GM18868 (cell line): ENCODE measurements around the gene CDK17.
A peak's percentile ranks its signal among the peaks of the same experiment; 100 is the strongest.
"Not testable (repeated sequence)": the region's sequence is repeated elsewhere in the genome, so short reads cannot be mapped to it uniquely, and the experiment has no call there.

Source experiments
- ATAC-seq: cut with Tn5 transposase; IDR thresholded peaks from one replicate; pipeline ENCODE4 v1.9.1; 2021; ENCODE audit warnings: mild to moderate bottlenecking, moderate library complexity; ENCODE audit not compliant: unreplicated experiment

The CDK17 gene

DNA sequence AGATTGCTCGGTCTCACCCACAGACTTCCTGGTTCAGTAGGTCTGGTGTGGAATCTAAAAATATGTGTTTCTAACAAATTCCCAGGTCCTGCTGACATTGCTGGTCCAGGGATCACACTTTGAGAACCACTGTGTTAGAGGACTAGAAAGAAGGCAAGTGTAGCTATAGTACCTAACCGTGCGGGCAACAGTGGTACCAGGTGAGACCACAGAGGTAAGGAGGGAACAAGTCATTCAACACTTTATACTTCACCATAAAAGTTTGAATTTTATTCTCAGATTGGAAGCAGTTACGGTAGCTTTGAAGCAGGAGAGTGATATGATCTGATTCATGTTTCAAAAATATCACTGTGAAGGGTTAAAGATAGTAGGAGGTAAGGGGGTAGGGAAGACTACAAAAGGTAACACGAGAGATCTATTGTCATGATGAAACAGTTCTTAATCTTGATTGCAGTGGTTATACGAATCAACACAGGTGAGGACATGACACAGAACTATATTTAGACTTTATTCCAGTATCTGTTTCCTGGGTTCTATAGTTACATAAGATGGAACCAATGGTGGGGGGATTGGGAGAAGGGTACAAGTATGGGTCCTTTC, 73.5 kb downstream of the CDK17 start:
- ATAC-seq = no peak

DNA sequence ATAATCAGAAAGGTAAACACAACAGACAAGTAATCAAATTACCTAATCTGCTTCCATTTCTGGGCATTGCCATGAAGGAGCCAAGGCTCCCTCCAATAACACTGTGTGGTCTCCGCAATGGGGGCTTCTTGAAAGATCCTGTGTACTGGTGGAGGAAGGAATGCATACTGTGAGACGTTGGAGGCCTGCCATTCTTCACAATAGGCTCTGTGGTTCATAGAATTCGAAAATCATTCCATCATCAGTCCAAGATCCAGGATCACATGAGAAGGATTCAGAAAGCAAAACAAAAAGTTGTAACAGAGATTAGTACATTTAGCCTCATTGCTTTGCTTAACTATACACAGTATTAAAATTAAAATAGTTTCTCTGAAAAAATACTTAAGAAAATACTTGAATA, 76.3 kb downstream of the CDK17 start:
- no peak for ATAC-seq

DNA sequence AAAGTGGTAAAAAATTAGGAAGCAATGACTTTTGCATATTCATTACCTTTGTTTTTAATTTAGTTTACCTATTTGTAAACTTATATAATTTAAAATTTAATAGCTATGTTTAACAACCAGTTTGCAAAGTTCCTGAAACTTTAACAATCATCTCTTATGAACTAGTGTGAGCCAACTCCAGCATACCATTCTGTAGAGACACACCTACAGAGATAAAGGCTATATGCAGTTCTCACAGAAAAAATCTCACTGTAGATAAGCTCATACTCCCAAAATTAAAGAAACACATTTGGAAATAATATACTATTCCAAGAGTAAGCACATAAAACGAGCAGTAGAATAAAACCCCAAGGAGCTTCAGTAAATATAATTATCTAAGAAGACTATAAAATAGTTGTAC, 77.5 kb downstream of the CDK17 start:
- no peak for ATAC-seq

DNA sequence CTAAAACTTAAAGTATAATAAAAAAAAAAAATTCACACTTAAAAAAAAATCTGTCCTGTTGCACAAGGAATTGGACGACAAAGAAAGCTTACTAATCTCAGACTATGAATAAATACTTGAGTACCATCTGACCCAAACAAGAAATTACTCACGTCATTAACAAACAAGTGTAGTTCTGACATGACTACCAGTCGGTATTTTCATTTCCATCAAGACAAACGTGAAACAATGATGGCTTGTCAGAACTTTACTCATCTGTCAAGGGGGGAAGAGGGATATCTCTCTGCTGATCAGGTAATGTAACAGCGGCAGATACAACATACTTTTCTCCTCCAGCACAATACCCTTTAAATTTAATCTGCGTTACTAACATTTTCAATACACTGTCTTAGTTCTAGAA, 78.3 kb downstream of the CDK17 start:
- no peak for ATAC-seq

DNA sequence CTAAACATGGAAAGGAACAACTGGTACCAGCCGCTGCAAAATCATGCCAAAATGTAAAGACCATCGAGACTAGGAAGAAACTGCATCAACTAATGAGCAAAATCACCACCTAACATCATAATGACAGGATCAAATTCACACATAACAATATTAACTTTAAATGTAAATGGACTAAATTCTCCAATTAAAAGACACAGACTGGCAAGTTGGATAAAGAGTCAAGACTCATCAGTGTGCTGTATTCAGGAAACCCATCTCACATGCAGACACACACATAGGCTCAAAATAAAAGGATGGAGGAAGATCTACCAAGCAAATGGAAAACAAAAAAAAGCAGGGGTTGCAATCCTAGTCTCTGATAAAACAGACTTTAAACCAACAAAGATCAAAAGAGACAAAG, 82.4 kb downstream of the CDK17 start:
- not testable (repeated sequence) for ATAC-seq

DNA sequence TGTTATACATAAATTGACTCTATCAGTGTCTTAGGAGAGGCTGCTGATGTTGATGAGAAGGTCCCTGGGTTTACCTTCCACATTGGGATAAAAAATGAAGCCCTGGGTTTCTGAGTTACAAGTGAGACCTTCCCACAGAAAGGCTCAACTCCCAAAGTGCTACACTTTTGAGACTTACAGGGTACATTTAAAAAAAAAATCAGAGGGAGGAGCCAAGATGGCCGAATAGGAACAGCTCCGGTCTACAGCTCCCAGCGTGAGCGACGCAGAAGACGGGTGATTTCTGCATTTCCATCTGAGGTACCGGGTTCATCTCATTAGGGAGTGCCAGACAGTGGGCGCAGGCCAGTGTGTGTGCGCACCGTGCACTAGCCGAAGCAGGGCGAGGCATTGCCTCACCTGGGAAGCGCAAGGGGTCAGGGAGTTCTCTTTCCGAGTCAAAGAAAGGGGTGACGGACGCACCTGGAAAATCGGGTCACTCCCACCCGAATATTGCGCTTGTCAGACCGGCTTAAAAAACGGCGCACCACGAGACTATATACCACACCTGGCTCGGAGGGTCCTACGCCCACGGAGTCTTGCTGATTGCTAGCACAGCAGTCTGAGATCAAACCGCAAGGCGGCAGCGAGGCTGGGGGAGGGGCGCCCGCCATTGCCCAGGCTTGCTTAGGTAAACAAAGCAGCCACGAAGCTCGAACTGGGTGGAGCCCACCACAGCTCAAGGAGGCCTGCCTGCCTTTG, 84.3 kb downstream of the CDK17 start:
- peak; percentile 55 for ATAC-seq

DNA sequence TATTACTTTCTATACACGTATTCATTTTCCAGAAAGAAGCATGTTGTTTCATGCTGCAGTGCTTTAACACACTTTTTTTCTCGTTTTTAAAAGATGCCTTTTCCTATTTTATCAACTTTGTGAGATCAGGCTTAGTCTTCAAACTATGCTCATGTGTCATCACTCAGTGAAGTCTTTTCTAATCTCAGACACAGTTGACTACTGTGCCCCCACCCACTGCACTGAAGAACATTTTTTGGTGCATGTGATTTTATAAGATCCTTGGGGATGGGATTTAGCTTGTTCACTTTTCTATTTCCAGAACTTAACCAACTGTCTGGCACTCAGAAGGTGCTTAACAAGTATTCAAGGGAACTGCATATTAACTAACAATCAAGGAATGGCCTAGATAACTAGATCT, 85.5 kb downstream of the CDK17 start:
- ATAC-seq = no peak

DNA sequence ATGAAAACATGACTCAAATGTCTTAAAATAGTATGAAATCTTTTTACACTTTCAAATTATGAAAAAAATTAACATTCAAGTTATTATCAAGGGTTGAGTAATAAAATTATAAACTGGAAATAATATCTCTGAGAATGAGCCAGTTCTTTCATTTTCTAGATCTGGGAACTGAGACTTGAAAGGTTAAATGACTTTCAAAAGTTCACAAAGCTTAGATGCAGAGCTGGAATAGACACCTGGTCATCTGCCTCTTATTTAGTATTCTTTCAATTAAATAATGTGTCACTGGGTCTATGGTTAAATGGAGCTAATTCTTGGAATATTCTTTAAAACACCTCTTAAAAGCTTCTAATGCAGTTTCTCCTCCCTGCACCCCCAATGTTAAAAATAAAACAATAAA, 86.6 kb downstream of the CDK17 start:
- ATAC-seq = no peak

DNA sequence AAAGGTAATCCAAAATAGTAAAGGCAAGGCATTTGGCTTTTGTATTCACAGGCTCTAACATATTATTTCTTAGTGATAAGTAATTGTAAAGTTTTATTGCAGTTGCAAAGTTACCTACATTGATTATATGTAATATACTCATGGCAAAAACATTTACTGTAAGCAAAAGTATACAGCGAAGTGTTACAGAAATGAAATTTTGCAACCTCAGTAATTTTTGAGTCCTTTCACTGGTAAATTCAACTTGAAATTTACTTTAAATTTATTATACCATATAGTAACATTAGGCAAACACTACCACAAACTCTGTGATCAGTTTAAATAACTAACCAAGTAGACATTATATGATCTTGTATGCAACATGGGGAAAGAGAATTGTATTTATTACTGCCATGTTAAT, 89.0 kb downstream of the CDK17 start:
- ATAC-seq = no peak

DNA sequence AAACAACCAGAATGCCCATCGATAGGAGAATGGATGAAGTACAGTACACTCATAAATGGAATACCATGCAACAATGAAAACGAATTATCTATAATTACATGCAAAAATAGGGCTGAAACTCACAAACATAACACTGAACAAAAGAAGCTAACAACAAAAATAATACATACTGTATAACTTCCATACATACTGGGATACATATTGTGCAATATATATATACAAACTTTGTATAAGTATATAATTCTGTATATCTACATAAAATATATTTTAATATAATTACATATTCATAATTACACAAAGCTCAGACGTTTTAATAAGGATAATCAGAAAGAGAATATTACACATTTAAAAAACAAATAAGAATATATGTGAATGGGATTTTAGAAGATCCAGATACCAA, 90.2 kb downstream of the CDK17 start:
- no peak for ATAC-seq

DNA sequence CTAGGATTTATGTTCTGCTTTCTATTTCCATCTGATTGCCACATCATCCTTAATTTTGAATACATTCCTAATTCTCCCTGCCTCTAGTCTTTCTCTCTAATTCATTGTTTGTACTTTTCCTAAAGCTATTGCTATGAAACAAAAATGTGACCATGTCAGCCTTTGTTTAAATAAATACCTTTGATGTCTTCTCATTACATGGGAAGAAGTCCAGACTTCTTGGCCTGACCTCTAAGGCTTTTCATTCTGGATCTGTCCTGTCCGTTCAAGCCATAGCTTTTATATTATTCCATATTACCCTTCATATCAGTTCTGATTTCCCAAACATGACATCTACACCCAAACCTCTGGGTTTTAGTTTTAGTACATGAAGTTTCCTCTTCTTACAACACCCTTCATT, 91.4 kb downstream of the CDK17 start:
- no peak for ATAC-seq

DNA sequence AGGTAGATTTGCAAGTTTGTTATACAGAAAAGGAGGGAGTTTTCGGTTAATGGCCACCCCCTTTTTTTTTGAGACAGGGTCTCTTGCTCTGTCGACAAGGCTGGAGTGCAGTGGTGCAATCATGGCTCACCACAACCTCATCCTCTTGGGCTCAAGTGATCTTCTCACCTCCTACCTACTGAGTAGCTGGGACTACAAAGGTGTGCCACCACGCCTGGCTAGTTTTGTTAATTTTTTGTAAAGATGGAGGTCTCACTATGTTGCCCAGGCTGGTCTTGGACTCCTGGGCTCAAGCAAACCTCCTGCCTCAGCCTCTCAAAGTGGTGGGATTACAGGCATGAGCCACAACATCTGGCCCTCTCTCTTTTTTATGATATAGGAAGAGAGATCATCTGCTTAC, 94.6 kb downstream of the CDK17 start:
- no peak for ATAC-seq

DNA sequence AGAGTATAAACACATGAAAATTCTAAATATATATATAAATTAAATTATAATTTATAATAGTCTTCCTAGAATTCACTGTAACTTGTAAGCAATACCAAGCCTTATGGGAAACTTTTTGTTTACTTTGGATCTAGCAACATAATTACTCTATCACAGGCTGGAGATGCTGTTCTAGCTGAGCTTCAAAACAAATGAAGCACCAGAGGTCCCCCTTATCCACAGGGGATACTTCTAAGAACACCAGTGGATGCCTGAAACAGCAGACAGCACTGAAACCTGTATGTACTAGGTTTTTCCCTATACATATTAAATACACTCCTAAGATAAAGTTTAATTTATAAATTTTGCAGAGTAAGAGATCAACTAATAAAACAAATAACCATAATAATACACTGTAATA, 96.6 kb downstream of the CDK17 start:
- ATAC-seq = no peak

DNA sequence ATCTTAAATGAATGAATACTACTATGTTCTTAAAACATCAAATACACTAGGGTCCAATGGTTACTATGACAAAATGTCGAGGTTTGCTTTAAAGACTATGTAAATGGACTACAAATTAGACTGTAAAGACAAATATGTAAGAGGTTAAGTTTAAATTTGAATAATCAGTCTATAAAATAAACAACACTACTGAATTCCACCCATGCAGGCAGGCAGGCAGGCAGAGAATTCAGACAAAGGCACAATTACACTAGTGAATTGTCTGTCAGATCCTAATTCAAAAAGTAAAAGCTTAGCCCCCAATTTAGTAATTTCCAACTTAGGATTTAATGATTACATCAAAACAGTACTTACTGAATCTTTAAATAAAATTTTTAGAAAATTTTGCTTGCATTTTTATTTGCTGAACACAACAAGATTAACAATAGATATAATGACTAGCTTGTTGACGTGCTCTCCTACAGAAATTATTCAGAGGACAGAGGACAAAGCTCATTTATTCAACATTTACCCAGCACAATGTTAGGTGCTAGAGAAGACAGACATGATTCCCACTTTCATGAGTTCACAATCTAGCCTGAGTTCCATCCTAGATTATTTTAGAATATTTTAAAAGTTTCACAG, 97.4 kb downstream of the CDK17 start:
- ATAC-seq = no peak

DNA sequence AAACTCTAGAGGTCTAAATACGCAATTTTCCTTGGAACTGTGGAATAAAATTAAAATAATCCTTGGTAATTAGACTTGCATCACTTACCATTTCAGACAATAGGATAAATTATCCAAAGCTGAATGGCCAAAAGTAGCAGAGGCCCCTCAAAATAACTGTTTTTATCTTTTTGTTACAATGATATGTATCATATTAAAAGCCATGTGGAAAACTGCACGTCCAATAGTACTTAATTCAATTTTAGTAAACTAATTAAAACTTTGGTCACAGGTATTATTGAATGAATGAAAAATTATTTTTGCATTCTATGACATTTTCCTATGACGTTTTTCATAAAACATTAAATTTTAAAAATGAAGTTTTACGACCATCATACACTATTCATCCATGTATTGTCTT, 98.5 kb downstream of the CDK17 start:
- ATAC-seq = no peak

DNA sequence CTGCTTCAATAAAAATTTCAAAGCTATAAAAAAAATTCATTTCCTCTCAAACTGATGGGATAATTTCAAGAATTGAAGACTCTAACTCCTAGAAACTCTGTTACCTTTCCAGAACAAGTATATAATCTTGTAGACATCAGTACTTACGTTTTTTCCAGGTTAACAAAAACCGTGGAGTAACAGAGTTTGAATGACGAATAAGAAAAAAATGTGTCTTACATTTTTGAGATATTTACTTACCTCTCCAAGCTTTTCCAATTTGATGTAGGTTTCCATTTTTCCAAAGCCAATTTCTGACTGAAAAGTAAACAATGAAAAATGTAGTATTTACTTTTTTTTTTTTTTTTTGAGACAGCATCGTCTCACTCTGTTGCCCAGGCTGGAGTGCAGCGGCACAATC, 100.2 kb downstream of the CDK17 start:
- ATAC-seq = no peak

DNA sequence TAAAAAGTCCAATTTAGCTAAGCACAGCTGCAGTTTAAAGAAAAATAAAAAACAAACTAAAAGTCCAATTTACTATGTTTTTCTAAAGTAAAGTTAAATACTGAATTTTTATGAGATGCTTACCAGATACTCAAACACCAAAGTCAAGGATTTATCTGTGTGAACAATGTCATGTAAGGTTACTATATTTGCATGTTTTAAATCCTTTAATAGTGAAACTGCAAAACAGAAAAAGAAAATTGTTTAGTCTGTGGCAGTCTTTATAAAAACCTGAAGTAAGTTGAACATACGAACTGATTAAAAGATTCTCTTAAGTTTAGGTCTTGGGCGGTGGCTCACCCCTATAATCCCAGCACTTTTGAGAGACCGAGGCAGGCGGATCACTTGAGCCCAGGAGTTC, 102.7 kb downstream of the CDK17 start:
- ATAC-seq = no peak

DNA sequence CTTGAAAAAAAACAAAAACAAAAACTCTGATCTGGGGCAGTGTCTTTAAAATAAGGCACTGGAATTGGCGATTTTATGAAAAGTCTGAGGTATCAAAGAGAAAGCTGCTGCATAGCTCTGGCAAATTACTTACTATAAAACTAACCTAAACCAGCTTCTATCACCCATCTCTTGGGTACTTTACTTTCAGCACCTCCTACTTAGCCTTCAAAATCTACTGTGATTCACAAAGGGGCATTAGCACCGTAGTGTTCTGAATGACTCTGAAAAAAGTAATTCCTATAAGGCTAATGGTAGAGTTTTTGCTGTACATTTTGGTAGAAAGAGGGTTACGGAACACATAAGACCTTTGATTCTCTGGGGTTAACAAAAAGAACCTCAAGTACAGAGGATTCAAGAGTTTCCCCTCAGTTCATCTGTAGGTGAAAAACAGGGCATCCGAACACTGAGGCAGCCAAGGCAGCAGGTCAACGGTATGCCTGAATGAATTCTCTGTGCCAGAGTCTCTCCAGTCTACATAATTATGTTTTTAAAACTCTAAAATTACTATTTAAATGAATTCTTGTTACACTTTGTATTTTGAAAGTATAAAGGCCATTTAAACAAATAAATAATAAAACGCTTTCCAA, 104.6 kb downstream of the CDK17 start:
- ATAC-seq = no peak

DNA sequence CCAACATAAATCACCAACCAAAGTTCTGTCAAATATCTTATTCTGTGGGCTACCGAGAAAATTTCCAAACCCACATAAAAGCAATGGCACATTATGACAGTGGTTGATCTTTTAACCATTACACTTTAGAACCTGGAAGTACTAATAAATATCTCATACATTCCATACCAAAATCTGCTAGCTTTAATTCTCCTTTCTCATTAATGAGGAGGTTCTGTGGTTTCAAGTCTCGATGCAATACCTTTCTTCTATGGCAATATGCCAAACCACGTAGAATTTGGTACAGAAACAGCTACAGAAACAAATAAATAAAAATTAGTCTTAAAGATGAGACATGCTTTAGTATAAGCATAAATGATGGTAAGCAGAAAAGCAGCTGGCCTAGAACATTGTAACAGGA, 105.4 kb downstream of the CDK17 start:
- ATAC-seq = no peak

DNA sequence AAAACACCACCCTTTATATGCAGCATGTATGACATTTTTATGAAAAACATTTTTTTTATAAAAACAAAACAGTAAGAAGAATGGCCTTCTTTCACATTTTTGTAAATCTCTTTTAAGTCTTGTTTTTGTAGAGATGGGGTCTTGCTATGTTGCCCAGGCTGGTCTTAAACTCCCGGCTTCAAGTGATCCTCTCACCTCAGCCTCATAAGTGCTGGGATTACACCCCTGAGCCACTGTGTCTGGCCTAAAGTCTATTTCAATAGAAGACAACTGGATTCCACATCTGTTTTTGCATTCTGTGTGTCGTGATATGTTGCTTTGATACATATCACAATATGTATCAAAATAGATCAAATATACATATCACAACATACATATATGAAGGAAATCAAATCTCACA, 107.1 kb downstream of the CDK17 start:
- no peak for ATAC-seq

DNA sequence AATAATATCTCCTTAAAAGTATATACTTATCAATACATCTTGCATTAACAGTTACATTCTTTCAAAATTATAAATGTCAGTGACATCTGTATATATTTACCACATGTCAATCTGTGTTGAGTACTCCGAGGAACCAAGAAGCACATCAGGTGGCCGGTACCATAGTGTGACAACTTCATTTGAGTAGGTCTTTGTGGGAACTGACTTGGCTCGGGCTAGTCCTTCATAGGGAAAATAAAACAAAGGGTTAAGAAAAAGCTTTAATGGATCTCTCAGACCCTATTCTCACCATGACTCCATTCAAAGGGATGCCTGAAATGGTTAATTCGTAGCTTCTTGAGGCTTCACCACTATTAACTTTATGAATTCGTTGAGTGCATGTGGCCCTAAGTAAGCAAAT, 111.2 kb downstream of the CDK17 start:
- no peak for ATAC-seq

DNA sequence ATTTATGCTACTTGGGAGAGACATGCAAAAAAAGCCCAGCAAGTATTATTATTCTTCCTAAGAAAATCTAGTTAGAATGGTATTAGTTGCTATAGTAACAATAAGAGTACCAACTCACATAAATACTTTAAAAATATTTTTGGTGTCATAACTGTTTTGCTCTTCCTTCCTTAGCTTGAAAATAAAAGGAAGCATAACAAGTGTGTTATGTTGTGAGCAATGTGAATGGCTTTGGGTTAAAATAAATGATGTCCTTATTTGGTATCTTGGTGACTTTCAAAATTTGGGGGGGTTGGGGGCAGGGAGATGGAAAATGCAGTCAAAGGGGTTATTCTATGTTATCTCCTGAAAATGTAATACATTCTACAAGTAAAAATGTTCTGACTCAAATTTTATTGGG, 115.1 kb downstream of the CDK17 start:
- ATAC-seq = no peak
